Measurements from ENCODE around the gene GLI1. TPM values are rescaled to one million over a fixed set of nuclear protein-coding genes. Genes with fewer than 3 reads are reported as not detected.

The GLI1 gene
- polyA plus RNA-seq, 1 of the 3 experiments (the other 2 are of a cell fraction): 0.90 TPM

DNA sequence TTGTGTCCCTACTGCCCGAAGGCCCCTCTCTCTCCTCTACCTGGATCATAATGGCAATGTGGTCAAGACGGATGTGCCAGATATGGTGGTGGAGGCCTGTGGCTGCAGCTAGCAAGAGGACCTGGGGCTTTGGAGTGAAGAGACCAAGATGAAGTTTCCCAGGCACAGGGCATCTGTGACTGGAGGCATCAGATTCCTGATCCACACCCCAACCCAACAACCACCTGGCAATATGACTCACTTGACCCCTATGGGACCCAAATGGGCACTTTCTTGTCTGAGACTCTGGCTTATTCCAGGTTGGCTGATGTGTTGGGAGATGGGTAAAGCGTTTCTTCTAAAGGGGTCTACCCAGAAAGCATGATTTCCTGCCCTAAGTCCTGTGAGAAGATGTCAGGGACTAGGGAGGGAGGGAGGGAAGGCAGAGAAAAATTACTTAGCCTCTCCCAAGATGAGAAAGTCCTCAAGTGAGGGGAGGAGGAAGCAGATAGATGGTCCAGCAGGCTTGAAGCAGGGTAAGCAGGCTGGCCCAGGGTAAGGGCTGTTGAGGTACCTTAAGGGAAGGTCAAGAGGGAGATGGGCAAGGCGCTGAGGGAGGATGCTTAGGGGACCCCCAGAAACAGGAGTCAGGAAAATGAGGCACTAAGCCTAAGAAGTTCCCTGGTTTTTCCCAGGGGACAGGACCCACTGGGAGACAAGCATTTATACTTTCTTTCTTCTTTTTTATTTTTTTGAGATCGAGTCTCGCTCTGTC lies 2.7 kb upstream of the GLI1 start:
- H3K9me2 ChIP-seq: no peaks in the 10 kb centered on the region
- H3K27me3 ChIP-seq (ENCODE audit: insufficient read depth): no peaks in the 10 kb centered on the region
- CTCF ChIA-PET: interaction anchor here (0.6 to 13.7 kb wide), 16 partner anchors 7 to 216 kb away, joined by 3 to 391 read pairs (median 14); partner anchors contain the start of genes DDIT3 and INHBC
- no peaks in the 10 kb centered on the region for H3K36me3 ChIP-seq (replicated peaks in 1 of 2; ENCODE audit: control insufficient read depth in 1 of 2, insufficient read depth in 2 of 2, low read length in 1 of 2)
- H3K27ac ChIP-seq (ENCODE audit: low read depth in 2 of 2, low read length in 1 of 2): no peak overlapping the region
- no peak overlapping the region for H2AFZ ChIP-seq (ENCODE audit: low read depth)
- no peaks in the 10 kb centered on the region for H3K9me3 ChIP-seq
- POLR2A ChIA-PET: no interaction called here
- TF ChIP-seq, protein P1, sequence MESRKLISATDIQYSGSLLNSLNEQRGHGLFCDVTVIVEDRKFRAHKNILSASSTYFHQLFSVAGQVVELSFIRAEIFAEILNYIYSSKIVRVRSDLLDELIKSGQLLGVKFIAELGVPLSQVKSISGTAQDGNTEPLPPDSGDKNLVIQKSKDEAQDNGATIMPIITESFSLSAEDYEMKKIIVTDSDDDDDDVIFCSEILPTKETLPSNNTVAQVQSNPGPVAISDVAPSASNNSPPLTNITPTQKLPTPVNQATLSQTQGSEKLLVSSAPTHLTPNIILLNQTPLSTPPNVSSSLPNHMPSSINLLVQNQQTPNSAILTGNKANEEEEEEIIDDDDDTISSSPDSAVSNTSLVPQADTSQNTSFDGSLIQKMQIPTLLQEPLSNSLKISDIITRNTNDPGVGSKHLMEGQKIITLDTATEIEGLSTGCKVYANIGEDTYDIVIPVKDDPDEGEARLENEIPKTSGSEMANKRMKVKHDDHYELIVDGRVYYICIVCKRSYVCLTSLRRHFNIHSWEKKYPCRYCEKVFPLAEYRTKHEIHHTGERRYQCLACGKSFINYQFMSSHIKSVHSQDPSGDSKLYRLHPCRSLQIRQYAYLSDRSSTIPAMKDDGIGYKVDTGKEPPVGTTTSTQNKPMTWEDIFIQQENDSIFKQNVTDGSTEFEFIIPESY (IDR thresholded peaks at IDR 0.05; ENCODE audit: borderline replicate concordance, low read depth): no peak
- TF ChIP-seq ELF1 (IDR thresholded peaks at IDR 0.05) (no peak), FOXJ3 (CRISPR knock-in tag; IDR thresholded peaks at IDR 0.05) (no peak), RCOR1 (IDR thresholded peaks at IDR 0.05; ENCODE audit: low read length) (no peak), RFX5 (IDR thresholded peaks at IDR 0.05; ENCODE audit: low read length) (no peak), SIN3A (IDR thresholded peaks at IDR 0.05; ENCODE audit: borderline replicate concordance, low read depth, low read length) (no peak), FOSL2 (IDR thresholded peaks at IDR 0.05; ENCODE audit: borderline replicate concordance, low read depth) (no peak), RXRA (IDR thresholded peaks at IDR 0.05; ENCODE audit: borderline replicate concordance, low read depth) (no peak), TEAD4 (IDR thresholded peaks at IDR 0.05; ENCODE audit: borderline replicate concordance, insufficient read depth) (no peak), MXI1 (IDR thresholded peaks at IDR 0.05; ENCODE audit: low read depth, low read length) (no peak), FOXM1 (IDR thresholded peaks at IDR 0.05; ENCODE audit: low read depth) (no peak), CHD2 (IDR thresholded peaks at IDR 0.05; ENCODE audit: low read length, partially characterized antibody) (no peak), TCF12 (IDR thresholded peaks at IDR 0.05) (no peak), JUND (IDR thresholded peaks at IDR 0.05) (no peak), MEF2A (IDR thresholded peaks at IDR 0.05; ENCODE audit: borderline replicate concordance, low read depth) (no peak), GATA2 (CRISPR knock-in tag; IDR thresholded peaks at IDR 0.05) (no peak)
- TF ChIP-seq, protein P2, sequence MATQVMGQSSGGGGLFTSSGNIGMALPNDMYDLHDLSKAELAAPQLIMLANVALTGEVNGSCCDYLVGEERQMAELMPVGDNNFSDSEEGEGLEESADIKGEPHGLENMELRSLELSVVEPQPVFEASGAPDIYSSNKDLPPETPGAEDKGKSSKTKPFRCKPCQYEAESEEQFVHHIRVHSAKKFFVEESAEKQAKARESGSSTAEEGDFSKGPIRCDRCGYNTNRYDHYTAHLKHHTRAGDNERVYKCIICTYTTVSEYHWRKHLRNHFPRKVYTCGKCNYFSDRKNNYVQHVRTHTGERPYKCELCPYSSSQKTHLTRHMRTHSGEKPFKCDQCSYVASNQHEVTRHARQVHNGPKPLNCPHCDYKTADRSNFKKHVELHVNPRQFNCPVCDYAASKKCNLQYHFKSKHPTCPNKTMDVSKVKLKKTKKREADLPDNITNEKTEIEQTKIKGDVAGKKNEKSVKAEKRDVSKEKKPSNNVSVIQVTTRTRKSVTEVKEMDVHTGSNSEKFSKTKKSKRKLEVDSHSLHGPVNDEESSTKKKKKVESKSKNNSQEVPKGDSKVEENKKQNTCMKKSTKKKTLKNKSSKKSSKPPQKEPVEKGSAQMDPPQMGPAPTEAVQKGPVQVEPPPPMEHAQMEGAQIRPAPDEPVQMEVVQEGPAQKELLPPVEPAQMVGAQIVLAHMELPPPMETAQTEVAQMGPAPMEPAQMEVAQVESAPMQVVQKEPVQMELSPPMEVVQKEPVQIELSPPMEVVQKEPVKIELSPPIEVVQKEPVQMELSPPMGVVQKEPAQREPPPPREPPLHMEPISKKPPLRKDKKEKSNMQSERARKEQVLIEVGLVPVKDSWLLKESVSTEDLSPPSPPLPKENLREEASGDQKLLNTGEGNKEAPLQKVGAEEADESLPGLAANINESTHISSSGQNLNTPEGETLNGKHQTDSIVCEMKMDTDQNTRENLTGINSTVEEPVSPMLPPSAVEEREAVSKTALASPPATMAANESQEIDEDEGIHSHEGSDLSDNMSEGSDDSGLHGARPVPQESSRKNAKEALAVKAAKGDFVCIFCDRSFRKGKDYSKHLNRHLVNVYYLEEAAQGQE (IDR thresholded peaks at IDR 0.05; ENCODE audit: low read depth, low read length): no peak
- TF ChIP-seq, protein P3, sequence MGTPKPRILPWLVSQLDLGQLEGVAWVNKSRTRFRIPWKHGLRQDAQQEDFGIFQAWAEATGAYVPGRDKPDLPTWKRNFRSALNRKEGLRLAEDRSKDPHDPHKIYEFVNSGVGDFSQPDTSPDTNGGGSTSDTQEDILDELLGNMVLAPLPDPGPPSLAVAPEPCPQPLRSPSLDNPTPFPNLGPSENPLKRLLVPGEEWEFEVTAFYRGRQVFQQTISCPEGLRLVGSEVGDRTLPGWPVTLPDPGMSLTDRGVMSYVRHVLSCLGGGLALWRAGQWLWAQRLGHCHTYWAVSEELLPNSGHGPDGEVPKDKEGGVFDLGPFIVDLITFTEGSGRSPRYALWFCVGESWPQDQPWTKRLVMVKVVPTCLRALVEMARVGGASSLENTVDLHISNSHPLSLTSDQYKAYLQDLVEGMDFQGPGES (IDR thresholded peaks at IDR 0.05; ENCODE audit: low read depth, low read length): no peak
- H3F3A ChIP-seq (replicated peaks; ENCODE audit: insufficient read depth): peaks cover 5% of the 10 kb centered on the region
- no peak for DNase-seq
- peaks cover 4 to 33% of the 10 kb centered on the region in 2 experiments; a peak in 2 of 4 replicates for H3K4me1 ChIP-seq (ENCODE audit: control insufficient read depth in 1 of 2, insufficient read depth in 2 of 2, low read depth in 1 of 2, low read length in 1 of 2)
- H4K20me1 ChIP-seq (ENCODE audit: insufficient read depth): no peaks in the 10 kb centered on the region
- no peak overlapping the region for H3K9ac ChIP-seq
- H3K79me2 ChIP-seq (ENCODE audit: insufficient read depth): no peaks in the 10 kb centered on the region
- 83% methylated on average over 6 of the region's 6 CpGs for WGBS (ENCODE audit: low lambda C conversion rate)
- H3K4me3 ChIP-seq (ENCODE audit: low read depth in 2 of 2, low read length in 1 of 2): no peak overlapping the region
- H3K4me2 ChIP-seq: no peak overlapping the region

All from SK-N-SH (cell line).